CD4-positive, alpha-beta T cell treated with Interleukin-12 subunit alpha and Interleukin-12 subunit beta, for 1 hour (primary cell): ENCODE results near the gene LRRC26.
"Not testable (repeated sequence)": the region's sequence is repeated elsewhere in the genome, so short reads cannot be mapped to it uniquely, and the experiment has no call there.

Source experiments
- DNase-seq: peaks from one replicate; pipeline ENCODE4 v3.0.0-alpha.2; 2020

Gene LRRC26

GRCh38 chr9:137149363-137149762 lies 20.5 kb downstream of the LRRC26 start:
- no peak for DNase-seq

GRCh38 chr9:137148661-137149060 lies 21.2 kb downstream of the LRRC26 start:
- no peak for DNase-seq

GRCh38 chr9:137148242-137148641 lies 21.6 kb downstream of the LRRC26 start:
- no peak for DNase-seq

GRCh38 chr9:137147793-137148160 lies 22.1 kb downstream of the LRRC26 start:
- no peak for DNase-seq

GRCh38 chr9:137147091-137147792 lies 22.6 kb downstream of the LRRC26 start:
- no peak for DNase-seq

GRCh38 chr9:137146527-137146918 lies 23.3 kb downstream of the LRRC26 start:
- no peak for DNase-seq

- no peak for DNase-seq
These were observed 23.9 kb downstream of the LRRC26 start for GRCh38 chr9:137145731-137146526.

- no peak for DNase-seq
These were observed 26.4 kb downstream of the LRRC26 start for GRCh38 chr9:137143459-137143858.

- no peak for DNase-seq
These were observed 27.6 kb downstream of the LRRC26 start for GRCh38 chr9:137141976-137142936.

GRCh38 chr9:137141050-137141810 lies 28.6 kb downstream of the LRRC26 start:
- DNase-seq, result no peak

- DNase-seq, result no peak
These were observed 29.5 kb downstream of the LRRC26 start for GRCh38 chr9:137140151-137141012.

- DNase-seq, result no peak
These were observed 30.2 kb downstream of the LRRC26 start for GRCh38 chr9:137139468-137140150.

- DNase-seq, result peak; percentile 28
These were observed 31.0 kb downstream of the LRRC26 start, which contains the start of gene GRIN1 for GRCh38 chr9:137138722-137139467. Gene GRIN1, plus strand, starts transcription at chr9:137139154. Its CDS starts 333 bp downstream, at chr9:137139487.

GRCh38 chr9:137138058-137138721 lies 31.7 kb downstream of the LRRC26 start:
- DNase-seq, result no peak

GRCh38 chr9:137136881-137137607 lies 32.8 kb downstream of the LRRC26 start:
- no peak for DNase-seq

GRCh38 chr9:137136261-137136880 lies 33.5 kb downstream of the LRRC26 start:
- DNase-seq, result no peak

GRCh38 chr9:137135154-137135553 lies 34.7 kb downstream of the LRRC26 start:
- DNase-seq, result not testable (repeated sequence)

- DNase-seq, result no peak
These were observed 35.7 kb downstream of the LRRC26 start for GRCh38 chr9:137134191-137134590.
